Measurements from ENCODE around the gene CUX1.

DNA sequence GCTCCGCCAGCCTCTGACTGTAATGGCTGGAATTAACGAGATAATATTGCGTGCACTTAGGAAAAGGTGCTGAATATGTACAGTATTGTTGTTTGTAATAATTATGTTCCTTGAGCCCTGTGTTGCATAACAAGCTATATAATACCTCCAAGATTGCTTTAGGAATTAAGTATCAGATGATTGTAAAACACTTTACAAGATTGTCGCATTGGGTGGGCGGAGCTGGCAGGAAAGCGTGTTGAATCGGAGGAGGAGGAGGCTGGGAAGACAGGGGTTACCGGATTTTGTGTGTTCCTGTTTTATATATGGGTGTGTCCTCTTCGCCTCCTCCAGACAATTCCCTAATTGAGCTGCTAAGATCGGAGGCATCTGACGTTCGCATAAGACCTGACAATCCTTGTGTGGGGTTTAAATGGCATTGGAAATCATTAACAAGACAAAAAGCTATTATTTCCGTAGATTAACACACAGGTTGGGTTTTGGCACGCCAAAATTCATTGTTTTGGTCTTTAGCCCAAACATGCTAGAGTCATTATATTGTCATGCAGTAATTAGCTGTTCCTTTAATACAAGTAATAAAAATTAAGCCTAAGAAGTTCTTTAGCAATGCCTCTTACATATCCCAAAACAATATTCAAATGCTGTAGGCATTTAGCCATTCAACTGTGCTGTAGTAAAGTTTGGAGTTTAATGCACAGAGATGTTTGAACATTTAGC is 276.3 kb downstream of the CUX1 start:
- TF ChIP-seq, protein P1, sequence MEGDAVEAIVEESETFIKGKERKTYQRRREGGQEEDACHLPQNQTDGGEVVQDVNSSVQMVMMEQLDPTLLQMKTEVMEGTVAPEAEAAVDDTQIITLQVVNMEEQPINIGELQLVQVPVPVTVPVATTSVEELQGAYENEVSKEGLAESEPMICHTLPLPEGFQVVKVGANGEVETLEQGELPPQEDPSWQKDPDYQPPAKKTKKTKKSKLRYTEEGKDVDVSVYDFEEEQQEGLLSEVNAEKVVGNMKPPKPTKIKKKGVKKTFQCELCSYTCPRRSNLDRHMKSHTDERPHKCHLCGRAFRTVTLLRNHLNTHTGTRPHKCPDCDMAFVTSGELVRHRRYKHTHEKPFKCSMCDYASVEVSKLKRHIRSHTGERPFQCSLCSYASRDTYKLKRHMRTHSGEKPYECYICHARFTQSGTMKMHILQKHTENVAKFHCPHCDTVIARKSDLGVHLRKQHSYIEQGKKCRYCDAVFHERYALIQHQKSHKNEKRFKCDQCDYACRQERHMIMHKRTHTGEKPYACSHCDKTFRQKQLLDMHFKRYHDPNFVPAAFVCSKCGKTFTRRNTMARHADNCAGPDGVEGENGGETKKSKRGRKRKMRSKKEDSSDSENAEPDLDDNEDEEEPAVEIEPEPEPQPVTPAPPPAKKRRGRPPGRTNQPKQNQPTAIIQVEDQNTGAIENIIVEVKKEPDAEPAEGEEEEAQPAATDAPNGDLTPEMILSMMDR (IDR thresholded peaks at IDR 0.05): no peak
- TF ChIP-seq POLR2A (IDR thresholded peaks at IDR 0.05) (no peak), POLR2AphosphoS5 (IDR thresholded peaks at IDR 0.05) (no peak)

All from breast epithelium (tissue), 3 donors.